Loucy (cell line): ENCODE data around the gene ST3GAL6.

Source experiments
- EZH2phosphoT487 ChIP-seq: fragments of 200-600 bp; IDR thresholded peaks from 2 replicates; pipeline ENCODE4 v1.6.1; 2018; ENCODE audit warnings: antibody characterized with exemption, mild to moderate bottlenecking, moderate library complexity, borderline replicate concordance
- TF ChIP-seq, protein P1 (sequence below): fragments of 200-600 bp; sonication (generic); conservative IDR thresholded peaks from 2 replicates; pipeline ENCODE4 v1.5.1; 2014; ENCODE audit warnings: mild to moderate bottlenecking, antibody characterized with exemption, low read length

DNA sequence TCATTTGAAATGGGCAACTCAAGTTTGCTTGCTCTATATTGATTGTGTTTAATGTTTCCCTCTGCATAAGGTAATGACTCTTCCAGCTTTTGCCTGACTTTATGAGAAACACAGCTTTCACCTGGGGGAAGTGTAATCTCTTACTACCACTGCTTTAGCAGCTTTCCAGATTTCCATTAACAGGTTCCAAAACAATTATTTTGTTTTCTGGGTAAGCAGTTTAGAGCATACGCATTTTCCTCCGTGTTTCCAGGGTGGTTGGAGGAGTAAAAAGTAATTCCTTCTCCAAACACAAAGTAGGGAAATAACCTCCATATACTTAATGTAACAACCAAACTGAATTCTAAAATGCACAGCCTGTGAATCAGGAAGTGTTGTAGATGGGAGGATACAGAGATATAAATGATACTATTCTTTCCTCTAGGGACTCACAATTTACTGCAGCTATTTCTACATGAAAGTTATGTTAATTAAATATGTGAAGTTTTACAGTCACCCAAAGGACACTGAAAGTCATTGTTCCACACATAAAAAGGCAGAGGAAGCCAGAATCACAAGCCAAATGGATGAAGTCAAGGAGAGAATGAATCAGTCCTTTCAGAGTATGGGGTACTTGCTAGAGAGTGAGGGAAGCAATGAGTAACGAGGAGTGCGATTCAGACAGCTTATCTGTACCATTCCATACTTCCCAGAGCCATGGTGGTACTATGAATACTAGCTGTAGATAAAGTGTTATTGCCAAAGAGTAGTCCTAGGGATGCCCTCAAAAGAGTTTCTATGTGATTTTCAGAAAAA is 16.6 kb downstream of the ST3GAL6 start:
- no peak for TF ChIP-seq EZH2phosphoT487
- TF ChIP-seq, protein P1, sequence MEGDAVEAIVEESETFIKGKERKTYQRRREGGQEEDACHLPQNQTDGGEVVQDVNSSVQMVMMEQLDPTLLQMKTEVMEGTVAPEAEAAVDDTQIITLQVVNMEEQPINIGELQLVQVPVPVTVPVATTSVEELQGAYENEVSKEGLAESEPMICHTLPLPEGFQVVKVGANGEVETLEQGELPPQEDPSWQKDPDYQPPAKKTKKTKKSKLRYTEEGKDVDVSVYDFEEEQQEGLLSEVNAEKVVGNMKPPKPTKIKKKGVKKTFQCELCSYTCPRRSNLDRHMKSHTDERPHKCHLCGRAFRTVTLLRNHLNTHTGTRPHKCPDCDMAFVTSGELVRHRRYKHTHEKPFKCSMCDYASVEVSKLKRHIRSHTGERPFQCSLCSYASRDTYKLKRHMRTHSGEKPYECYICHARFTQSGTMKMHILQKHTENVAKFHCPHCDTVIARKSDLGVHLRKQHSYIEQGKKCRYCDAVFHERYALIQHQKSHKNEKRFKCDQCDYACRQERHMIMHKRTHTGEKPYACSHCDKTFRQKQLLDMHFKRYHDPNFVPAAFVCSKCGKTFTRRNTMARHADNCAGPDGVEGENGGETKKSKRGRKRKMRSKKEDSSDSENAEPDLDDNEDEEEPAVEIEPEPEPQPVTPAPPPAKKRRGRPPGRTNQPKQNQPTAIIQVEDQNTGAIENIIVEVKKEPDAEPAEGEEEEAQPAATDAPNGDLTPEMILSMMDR = no peak
